ENCODE results near the gene MTA1.

Gene MTA1

GRCh38 chr14:105401699-105402098, 17.9 kb upstream of the MTA1 start:
- no peaks in the 10 kb centered on the region for H3K9me3 ChIP-seq (replicated peaks; ENCODE audit: insufficient read depth, low read length)

GRCh38 chr14:105408592-105408991, 11.0 kb upstream of the MTA1 start:
- H4K20me1 ChIP-seq (ENCODE audit: insufficient read depth, low read length): no peaks in the 10 kb centered on the region
- H3K4me3 ChIP-seq (ENCODE audit: low read length): no peak overlapping the region
- H3K36me3 ChIP-seq (replicated peaks; ENCODE audit: insufficient read depth, low read length): no peaks in the 10 kb centered on the region
- no peak for DNase-seq
- no peaks in the 10 kb centered on the region for H3K4me1 ChIP-seq (ENCODE audit: low read length)
- H3K9me3 ChIP-seq (replicated peaks; ENCODE audit: insufficient read depth, low read length): no peaks in the 10 kb centered on the region
- H3K27ac ChIP-seq (ENCODE audit: low read length): no peak overlapping the region
- no peak overlapping the region for H2AFZ ChIP-seq (ENCODE audit: low read length)
- no peaks in the 10 kb centered on the region for H3F3A ChIP-seq (ENCODE audit: insufficient read depth, low read length)
- H3K9ac ChIP-seq (ENCODE audit: low read length): no peak overlapping the region
- peaks cover 12% of the 10 kb centered on the region for H3K27me3 ChIP-seq (replicated peaks; ENCODE audit: insufficient read depth, low read length)
- H3K4me2 ChIP-seq (ENCODE audit: low read depth, low read length): no peak overlapping the region
- H3K9me2 ChIP-seq (replicated peaks; ENCODE audit: insufficient read depth, low read length): no peaks in the 10 kb centered on the region
- TF ChIP-seq EZH2 (optimal IDR thresholded peaks at IDR 0.05; ENCODE audit: low read depth, low read length) (no peak), CTCF (IDR thresholded peaks at IDR 0.05; ENCODE audit: low read length) (no peak)
- no peaks in the 10 kb centered on the region for H3K79me2 ChIP-seq (ENCODE audit: low read length)

More at GRCh38 chr14:105401699-105402098, 17.9 kb upstream of the MTA1 start:
- no peak overlapping the region for H3K27ac ChIP-seq (ENCODE audit: low read length)
- no peak overlapping the region for H2AFZ ChIP-seq (ENCODE audit: low read length)
- H3K4me3 ChIP-seq (ENCODE audit: low read length): no peak overlapping the region
- H3K4me2 ChIP-seq (ENCODE audit: low read depth, low read length): no peak overlapping the region
- no peaks in the 10 kb centered on the region for H3K9me2 ChIP-seq (replicated peaks; ENCODE audit: insufficient read depth, low read length)
- no peaks in the 10 kb centered on the region for H4K20me1 ChIP-seq (ENCODE audit: insufficient read depth, low read length)
- peaks cover 6% of the 10 kb centered on the region; the same call in 1 of the 2 replicates for H3K79me2 ChIP-seq (ENCODE audit: low read length)
- no peak for DNase-seq
- no peaks in the 10 kb centered on the region for H3K36me3 ChIP-seq (replicated peaks; ENCODE audit: insufficient read depth, low read length)
- no peak overlapping the region for H3K9ac ChIP-seq (ENCODE audit: low read length)
- TF ChIP-seq EZH2phosphoT487 (IDR thresholded peaks at IDR 0.05; ENCODE audit: low read length): no peak
- no peak for TF ChIP-seq CTCF (IDR thresholded peaks at IDR 0.05; ENCODE audit: low read length)
- TF ChIP-seq EZH2 (optimal IDR thresholded peaks at IDR 0.05; ENCODE audit: low read depth, low read length): no peak
- no peaks in the 10 kb centered on the region for H3F3A ChIP-seq (ENCODE audit: insufficient read depth, low read length)
- H3K4me1 ChIP-seq (ENCODE audit: low read length): no peaks in the 10 kb centered on the region
- H3K27me3 ChIP-seq (replicated peaks; ENCODE audit: insufficient read depth, low read length): no peaks in the 10 kb centered on the region

- Histone ChIP-seq H4K20me1 (ENCODE audit: insufficient read depth, low read length) (no peaks in the 10 kb centered on the region), H3F3A (ENCODE audit: insufficient read depth, low read length) (no peaks in the 10 kb centered on the region), H3K36me3 (replicated peaks; ENCODE audit: insufficient read depth, low read length) (no peaks in the 10 kb centered on the region), H3K4me1 (ENCODE audit: low read length) (no peaks in the 10 kb centered on the region), H3K79me2 (ENCODE audit: low read length) (no peaks in the 10 kb centered on the region), H3K27ac (ENCODE audit: low read length) (no peak overlapping the region), H2AFZ (ENCODE audit: low read length) (no peak overlapping the region), H3K9ac (ENCODE audit: low read length) (no peak overlapping the region), H3K9me2 (replicated peaks; ENCODE audit: insufficient read depth, low read length) (no peaks in the 10 kb centered on the region), H3K4me2 (ENCODE audit: low read depth, low read length) (no peak overlapping the region), H3K9me3 (replicated peaks; ENCODE audit: insufficient read depth, low read length) (no peaks in the 10 kb centered on the region), H3K4me3 (ENCODE audit: low read length) (no peak overlapping the region), H3K27me3 (replicated peaks; ENCODE audit: insufficient read depth, low read length) (peaks cover 12% of the 10 kb centered on the region)
- TF ChIP-seq EZH2phosphoT487 (IDR thresholded peaks at IDR 0.05; ENCODE audit: low read length): no peak
- no peak for TF ChIP-seq CTCF (IDR thresholded peaks at IDR 0.05; ENCODE audit: low read length)
- no peak for TF ChIP-seq EZH2 (optimal IDR thresholded peaks at IDR 0.05; ENCODE audit: low read depth, low read length)
- DNase-seq: no peak
Measured at GRCh38 chr14:105409364-105409763, 10.3 kb upstream of the MTA1 start.

Measured in MM.1S (cell line).